ENCODE data around the gene PCED1A.
A peak's percentile ranks its signal among the peaks of the same experiment; 100 is the strongest.
"Not testable (repeated sequence)": the region's sequence is repeated elsewhere in the genome, so short reads cannot be mapped to it uniquely, and the experiment has no call there.

PCED1A gene

GRCh38 chr20:2829376-2829775 lies 11.1 kb downstream of the PCED1A start:
- no peak for DNase-seq
- ATAC-seq: no peak

GRCh38 chr20:2826655-2827054 lies 13.8 kb downstream of the PCED1A start:
- ATAC-seq (no peak), DNase-seq (no peak)

GRCh38 chr20:2825761-2826160 lies 14.7 kb downstream of the PCED1A start:
- DNase-seq (no peak), ATAC-seq (no peak)

- ATAC-seq (peak; percentile 81), DNase-seq (peak; percentile 42)
Observed at GRCh38 chr20:2822073-2822472, 18.4 kb downstream of the PCED1A start.

GRCh38 chr20:2820896-2821869 lies 19.3 kb downstream of the PCED1A start:
- ATAC-seq (no peak), DNase-seq (no peak)

GRCh38 chr20:2820084-2820895 lies 20.2 kb downstream of the PCED1A start:
- ATAC-seq (no peak), DNase-seq (no peak)

- DNase-seq: no peak
- ATAC-seq: no peak
Observed at GRCh38 chr20:2817891-2818595, 22.4 kb downstream of the PCED1A start.

GRCh38 chr20:2817341-2817726 lies 23.1 kb downstream of the PCED1A start:
- ATAC-seq: no peak
- no peak for DNase-seq

- DNase-seq: no peak
- ATAC-seq: peak; percentile 32
Observed at GRCh38 chr20:2816583-2817340, 23.7 kb downstream of the PCED1A start.

- DNase-seq (no peak), ATAC-seq (no peak)
Observed at GRCh38 chr20:2816030-2816582, 24.3 kb downstream of the PCED1A start, which contains the start of gene TMEM239. TMEM239 (plus strand) TSS chr20:2816364; CDS start chr20:2816555, 191 bp downstream.

- no peak for DNase-seq
- no peak for ATAC-seq
Observed at GRCh38 chr20:2815242-2815900, 25.1 kb downstream of the PCED1A start.

GRCh38 chr20:2814587-2815051 lies 25.8 kb downstream of the PCED1A start, which contains the start of gene C20orf141:
C20orf141 (plus strand) TSS chr20:2814987; CDS start chr20:2815185, 198 bp downstream.
- DNase-seq (no peak), ATAC-seq (no peak)

GRCh38 chr20:2814076-2814475 lies 26.4 kb downstream of the PCED1A start:
- DNase-seq (no peak), ATAC-seq (no peak)

- DNase-seq (no peak), ATAC-seq (no peak)
Observed at GRCh38 chr20:2812189-2812588, 28.3 kb downstream of the PCED1A start.

- DNase-seq (no peak), ATAC-seq (no peak)
Observed at GRCh38 chr20:2809690-2810089, 30.8 kb downstream of the PCED1A start.

- ATAC-seq, DNase-seq: not testable (repeated sequence)
Observed at GRCh38 chr20:2807929-2808328, 32.5 kb downstream of the PCED1A start.

GRCh38 chr20:2807019-2807418 lies 33.4 kb downstream of the PCED1A start:
- ATAC-seq: no peak
- DNase-seq: no peak

GRCh38 chr20:2806351-2806701 lies 34.1 kb downstream of the PCED1A start:
- ATAC-seq (no peak), DNase-seq (no peak)

GRCh38 chr20:2805689-2806350 lies 34.6 kb downstream of the PCED1A start:
- ATAC-seq (no peak), DNase-seq (no peak)

Data from stimulated activated naive CD8-positive, alpha-beta T cell treated with anti-CD3 and anti-CD28 coated beads, Interleukin-15, Interleukin-2, amounts not matched to agents 100 U/mL and 50 U/mL, for 24 hours (primary cell).